Activated T-cell treated with anti-CD3 and anti-CD28 coated beads, Interleukin-2, amount 50 U/mL, for 48 hours (primary cell): ENCODE measurements around the gene RAB34.
"Not testable (repeated sequence)": the region's sequence is repeated elsewhere in the genome, so short reads cannot be mapped to it uniquely, and the experiment has no call there.

Experiments used
- DNase-seq, 2 experiments: peaks; one replicate each; pipeline ENCODE4 v3.0.0-alpha.2; 2020

Gene RAB34

GRCh38 chr17:28745786-28746411 is 28.2 kb upstream of the RAB34 start:
- DNase-seq = no peak

GRCh38 chr17:28744972-28745785 is 27.5 kb upstream of the RAB34 start:
- peak in 1 of 2 experiments; percentile 57 for DNase-seq

- DNase-seq = peak; percentile 81 to 83
Measured at GRCh38 chr17:28744104-28744971, 26.7 kb upstream of the RAB34 start.

GRCh38 chr17:28743243-28744103 is 25.8 kb upstream of the RAB34 start, which contains the start of gene TRAF4:
Gene TRAF4 (plus strand): TSS chr17:28744011. CDS start chr17:28744113, 102 bp downstream.
- peak; percentile 90 for DNase-seq

GRCh38 chr17:28741358-28742349 is 24.0 kb upstream of the RAB34 start:
- DNase-seq = no peak

- DNase-seq = no peak
Measured at GRCh38 chr17:28740406-28741357, 23.0 kb upstream of the RAB34 start.

- peak; percentile 57 to 65 for DNase-seq
Measured at GRCh38 chr17:28738680-28739384, 21.2 kb upstream of the RAB34 start.

GRCh38 chr17:28737770-28738679 is 20.4 kb upstream of the RAB34 start:
- no peak for DNase-seq

GRCh38 chr17:28737316-28737715 is 19.6 kb upstream of the RAB34 start:
- DNase-seq = no peak

- not testable (repeated sequence) for DNase-seq
Measured at GRCh38 chr17:28735913-28736769, 18.5 kb upstream of the RAB34 start.

- no peak for DNase-seq
Measured at GRCh38 chr17:28735242-28735722, 17.6 kb upstream of the RAB34 start.

- DNase-seq = no peak
Measured at GRCh38 chr17:28734712-28735241, 17.1 kb upstream of the RAB34 start.

- no peak for DNase-seq
Measured at GRCh38 chr17:28733346-28733745, 15.7 kb upstream of the RAB34 start.

GRCh38 chr17:28729950-28730330 is 12.3 kb upstream of the RAB34 start:
- DNase-seq = no peak

GRCh38 chr17:28728364-28729200 is 10.9 kb upstream of the RAB34 start, which contains the start of gene NEK8:
Gene NEK8 (plus strand): TSS chr17:28728788. CDS start chr17:28728814, 26 bp downstream.
- peak; percentile 100 for DNase-seq
